OCI-LY3 (cell line): ENCODE data around the gene RAPGEF1.

Experiments
- CTCF ChIP-seq: fragments of 200-600, 300-600 bp; sonication (generic); IDR thresholded peaks from 2 replicates; pipeline ENCODE4 v1.5.1; 2014; ENCODE audit warnings: antibody characterized with exemption, low read length, low read depth
- EZH2phosphoT487 ChIP-seq: fragments of 200-600 bp; shearing (Covaris generic); IDR thresholded peaks from 2 replicates; pipeline ENCODE4 v1.6.1; 2018; ENCODE audit warnings: antibody characterized with exemption, mixed run types, low read depth

- no peak for TF ChIP-seq CTCF
- TF ChIP-seq EZH2phosphoT487: no peak
These were observed 2.5 kb downstream of the RAPGEF1 start for GRCh38 chr9:131737426-131737825.
